NOMO-1 treated with dmso at 0.1 percent for 144 hours (cell line): ENCODE measurements around the gene SLAMF8.

ENCODE experiments used
- DNase-seq: peaks from one replicate; lab custom pipeline; 2025; ENCODE audit not compliant: unreplicated experiment; lab: John Stamatoyannopoulos, UW

The SLAMF8 gene

GRCh38 chr1:159826441-159827101 is at the start of gene SLAMF8:
SLAMF8 (plus strand) TSS chr1:159826873; CDS start chr1:159826899, 26 bp downstream.
- DNase-seq, result no peak

DNA sequence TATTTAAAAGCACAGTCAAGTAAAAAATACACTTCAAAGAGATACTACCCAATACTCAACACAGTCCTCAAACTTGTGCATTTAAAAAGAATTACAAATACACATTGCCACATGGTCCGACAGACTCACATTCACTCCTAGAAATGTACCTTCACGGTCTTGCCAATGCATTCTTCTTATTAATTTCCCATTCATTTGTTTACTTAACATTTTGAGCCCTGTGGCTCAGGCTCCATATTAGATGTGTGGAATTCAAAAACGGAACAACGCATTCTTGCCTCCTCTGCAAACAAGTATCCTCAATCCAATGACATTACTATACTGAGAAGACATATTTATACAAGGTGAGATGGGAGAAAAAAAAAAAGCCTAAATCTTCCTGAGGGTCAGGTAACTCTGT is 48.4 kb upstream of the SLAMF8 start:
- no peak for DNase-seq

- no peak for DNase-seq
Measured at GRCh38 chr1:159779403-159779851, 47.2 kb upstream of the SLAMF8 start.

DNA sequence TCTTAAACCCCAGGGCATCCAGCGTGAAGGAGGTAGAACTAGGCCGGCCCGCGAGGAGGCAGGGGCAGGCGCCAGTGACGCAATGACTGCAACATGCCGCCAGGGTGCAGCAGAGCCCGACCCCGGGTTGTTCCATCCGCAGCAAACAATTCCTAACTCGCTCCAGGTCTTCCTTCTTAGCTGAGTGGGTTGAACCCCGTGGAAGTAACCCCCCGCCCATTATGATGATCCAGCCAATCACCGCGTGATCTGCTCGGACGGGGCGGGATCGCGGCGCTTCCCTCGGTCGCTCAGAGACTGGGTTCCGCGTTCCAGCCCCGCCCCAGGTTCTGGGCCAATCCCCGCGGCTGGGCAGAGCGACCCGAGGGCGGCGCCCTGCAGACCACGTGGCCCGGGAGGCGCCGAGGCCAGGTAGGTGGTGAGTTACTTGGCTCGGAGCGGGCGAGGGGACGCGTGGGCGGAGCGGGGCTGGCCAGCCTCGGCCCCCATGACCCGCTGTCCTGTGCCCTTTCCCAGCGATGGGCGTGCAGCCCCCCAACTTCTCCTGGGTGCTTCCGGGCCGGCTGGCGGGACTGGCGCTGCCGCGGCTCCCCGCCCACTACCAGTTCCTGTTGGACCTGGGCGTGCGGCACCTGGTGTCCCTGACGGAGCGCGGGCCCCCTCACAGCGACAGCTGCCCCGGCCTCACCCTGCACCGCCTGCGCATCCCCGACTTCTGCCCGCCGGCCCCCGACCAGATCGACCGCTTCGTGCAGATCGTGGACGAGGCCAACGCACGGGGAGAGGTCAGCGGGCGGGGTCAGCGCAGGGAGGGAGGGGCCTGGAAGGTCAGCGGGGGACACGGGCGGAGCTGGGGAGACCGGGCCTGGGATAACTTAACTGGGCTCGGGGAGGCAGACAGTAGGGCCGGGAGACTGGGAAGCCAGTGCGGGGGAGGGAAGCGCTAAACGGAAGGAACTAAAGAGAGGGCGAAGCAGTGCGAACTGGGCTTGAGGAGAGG is 45.8 kb upstream of the SLAMF8 start, which contains the start of gene DUSP23:
TSS of gene DUSP23 (plus strand) at position 380 of the 1,000 bp plus-strand sequence. CDS start at position 519, 139 bp downstream.
- DNase-seq, result peak; percentile 99

DNA sequence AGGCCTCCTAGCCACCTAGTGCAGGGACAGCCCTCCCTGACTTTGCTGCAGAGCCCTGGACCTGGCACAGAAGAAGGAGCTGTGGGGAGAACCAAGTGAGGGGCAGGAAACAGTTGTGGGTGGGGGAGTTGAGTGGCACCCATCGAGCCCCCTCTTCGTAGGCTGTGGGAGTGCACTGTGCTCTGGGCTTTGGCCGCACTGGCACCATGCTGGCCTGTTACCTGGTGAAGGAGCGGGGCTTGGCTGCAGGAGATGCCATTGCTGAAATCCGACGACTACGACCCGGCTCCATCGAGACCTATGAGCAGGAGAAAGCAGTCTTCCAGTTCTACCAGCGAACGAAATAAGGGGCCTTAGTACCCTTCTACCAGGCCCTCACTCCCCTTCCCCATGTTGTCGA is 44.7 kb upstream of the SLAMF8 start:
- no peak for DNase-seq

DNA sequence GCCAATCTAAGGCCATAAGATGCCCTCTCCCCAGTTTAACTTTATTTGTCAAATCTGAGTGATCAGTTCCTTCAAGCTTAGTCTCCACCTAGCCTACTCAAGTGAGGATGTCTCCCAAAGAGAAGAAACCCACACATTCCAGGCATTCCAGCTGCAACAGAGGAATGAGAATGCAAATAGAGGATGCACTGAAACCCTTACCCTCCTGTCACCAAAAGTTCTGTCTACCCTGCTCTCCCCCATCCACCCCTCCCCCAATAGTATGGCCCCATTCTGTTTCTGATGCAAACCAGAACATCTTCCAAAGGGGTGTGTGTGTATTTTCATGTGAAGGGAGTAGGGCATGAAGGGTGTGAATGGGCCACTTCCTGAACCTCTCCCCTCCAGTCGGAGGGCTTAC is 42.9 kb upstream of the SLAMF8 start:
- no peak for DNase-seq

DNA sequence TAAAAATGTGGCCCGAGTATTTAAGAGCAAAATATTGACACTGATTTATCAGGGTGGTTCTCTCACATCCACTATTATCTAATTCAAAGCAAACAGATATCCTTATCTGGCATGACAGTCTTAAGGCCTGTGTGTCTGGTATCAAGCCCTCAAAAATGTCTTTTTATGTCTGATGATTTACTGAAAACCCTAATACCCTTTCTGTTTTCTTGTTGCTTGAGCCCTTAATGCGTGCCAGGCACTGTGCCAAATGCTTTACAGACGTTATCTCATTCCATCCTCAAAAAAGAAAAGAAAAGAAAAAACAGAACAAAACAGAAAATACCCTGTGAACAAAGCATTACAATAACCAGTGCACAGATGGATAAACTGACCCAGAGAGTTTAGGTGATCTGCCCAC is 40.2 kb upstream of the SLAMF8 start:
- DNase-seq, result no peak

- no peak for DNase-seq
Measured at GRCh38 chr1:159786966-159787365, 39.7 kb upstream of the SLAMF8 start.

- no peak for DNase-seq
Measured at GRCh38 chr1:159790237-159790917, 36.3 kb upstream of the SLAMF8 start.

DNA sequence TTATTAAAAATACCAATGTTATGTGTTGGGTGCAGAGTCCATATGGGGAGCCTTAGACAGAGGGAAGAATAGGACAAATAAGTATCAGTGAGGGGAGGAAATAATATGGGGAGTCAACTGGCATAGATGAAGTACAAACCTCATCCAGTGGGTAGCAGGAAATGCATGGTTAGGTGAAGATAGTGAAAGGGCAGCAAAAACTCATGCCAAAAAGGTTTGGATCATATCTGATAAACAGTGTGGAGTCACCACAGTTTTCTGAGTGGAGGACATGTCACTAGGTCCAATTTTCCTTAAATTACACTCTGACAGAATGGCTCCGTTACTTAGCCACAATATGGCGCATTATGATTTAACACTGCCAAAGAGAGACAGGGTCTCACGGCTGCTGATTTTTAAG is 35.6 kb upstream of the SLAMF8 start:
- no peak for DNase-seq

DNA sequence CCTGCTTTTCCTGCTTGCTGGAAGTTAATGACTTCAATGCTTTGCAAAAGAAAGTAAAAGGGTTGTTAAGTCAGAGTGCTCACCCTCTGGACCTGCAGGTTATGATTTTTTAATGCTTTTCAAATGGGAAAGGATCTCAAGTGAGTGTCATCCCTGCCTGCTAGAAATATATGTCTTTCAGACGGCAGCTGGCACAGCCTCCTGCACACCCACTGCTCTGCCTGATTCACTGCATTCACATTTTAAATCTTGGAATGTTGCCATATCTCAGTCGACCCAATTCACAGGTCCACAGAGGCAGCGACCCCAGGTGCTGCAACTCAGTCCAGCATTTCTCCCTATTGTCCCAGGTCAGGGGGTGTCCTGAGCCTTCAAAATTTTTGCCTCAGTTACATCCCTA is 35.2 kb upstream of the SLAMF8 start:
- DNase-seq, result no peak

GRCh38 chr1:159795534-159795933 is 31.1 kb upstream of the SLAMF8 start:
- DNase-seq, result no peak

DNA sequence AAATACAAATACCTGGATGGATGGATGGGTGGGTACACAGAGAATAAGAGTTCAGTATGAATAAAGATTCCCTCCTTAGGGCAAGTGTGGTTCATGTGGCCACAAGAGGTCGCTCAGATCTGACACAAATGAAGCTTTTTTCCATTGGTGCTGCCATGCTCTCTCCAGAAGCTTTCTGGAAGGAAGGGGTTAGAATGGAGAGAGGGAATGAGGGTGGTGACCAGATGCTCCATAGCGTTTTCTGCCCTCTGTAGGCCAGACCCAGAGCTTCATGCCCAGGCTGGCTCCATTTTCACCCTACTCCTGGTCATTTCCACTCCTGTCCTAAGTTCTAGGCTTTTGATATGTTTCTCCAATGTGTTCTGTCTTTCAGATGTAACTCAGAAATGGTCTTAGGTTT is 27.8 kb upstream of the SLAMF8 start:
- DNase-seq, result peak; percentile 38

DNA sequence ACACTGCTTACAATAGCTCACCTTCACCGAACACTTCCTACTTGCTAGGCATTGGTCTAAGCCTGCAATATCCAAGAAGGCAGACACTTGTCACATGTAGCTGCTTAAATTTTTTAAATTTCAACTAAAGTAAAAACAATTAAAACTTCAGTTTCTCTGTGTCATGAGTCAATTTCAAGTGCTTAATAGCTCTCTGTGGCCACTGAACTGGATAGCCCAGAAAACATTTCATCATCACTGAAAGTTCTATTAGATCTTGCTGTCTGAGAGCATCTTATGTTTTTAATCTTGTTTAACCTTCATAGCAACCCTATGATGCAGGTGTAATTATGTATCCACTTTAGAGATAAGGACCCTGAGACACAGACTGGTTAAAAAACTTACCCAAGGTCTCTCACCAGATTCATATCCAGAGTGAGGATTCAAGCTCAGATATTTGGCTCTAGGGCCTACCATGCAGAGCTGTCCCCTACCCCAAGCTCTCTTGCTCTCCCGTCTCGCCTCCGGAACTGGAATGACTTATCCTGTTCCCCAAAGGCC is 27.2 kb upstream of the SLAMF8 start:
- DNase-seq, result no peak

DNA sequence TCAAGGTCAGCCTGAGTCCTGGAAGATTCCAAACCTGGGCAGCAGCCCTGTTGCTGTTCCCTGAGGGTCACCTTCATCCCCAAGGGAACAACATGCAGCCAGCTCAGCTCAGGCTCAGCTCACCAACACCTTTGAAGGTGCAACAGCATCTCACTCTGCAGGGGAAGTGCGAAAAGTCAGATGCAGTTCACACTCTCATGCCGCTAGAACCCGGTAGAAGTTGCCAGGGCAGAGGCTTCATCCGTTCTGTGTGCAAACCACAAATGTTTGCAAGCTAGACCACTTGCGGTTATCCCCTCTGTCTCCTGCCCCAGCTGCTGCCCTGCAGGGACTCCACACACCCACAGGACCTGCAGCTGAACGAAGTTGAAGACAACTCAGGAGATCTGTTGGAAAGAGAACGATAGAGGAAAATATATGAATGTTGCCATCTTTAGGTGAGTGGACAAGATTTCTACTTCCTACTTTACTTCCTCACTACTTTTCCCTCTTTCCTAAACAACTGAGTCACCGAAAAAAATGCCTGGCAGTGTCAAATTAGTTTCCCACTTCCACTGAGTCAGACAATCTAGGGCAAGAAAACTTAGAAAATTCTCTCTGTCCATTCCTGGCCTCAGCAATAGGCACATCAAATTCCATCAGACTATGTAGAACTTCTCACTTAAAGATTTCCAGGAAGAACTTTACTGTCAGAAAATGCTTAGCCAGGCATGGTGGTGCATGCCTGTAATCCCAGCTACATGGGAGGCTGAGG is 26.3 kb upstream of the SLAMF8 start:
- no peak for DNase-seq

DNA sequence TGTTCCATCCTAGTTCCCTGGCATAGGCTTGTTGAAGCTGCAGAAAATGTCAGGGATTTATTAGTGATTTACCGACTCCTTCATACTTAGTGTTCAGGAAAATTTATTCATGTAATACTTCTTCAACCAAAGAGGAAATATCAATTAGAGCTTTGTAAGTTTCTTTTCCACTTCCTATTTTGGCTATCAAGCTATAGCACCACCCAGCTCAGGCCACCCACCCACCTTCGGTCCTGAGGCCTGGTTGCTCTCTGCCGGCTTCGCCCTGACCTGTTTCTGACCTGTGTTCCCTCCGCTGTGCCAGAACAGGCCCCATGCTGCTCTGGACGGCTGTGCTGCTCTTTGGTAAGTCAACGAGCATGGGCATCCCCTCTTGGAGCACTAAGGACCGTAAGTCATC is 24.6 kb upstream of the SLAMF8 start, which contains the start of gene FCRL6:
TSS of gene FCRL6 (plus strand) at position 250 of the 400 bp plus-strand sequence. CDS start at position 315, 65 bp downstream.
- no peak for DNase-seq

GRCh38 chr1:159803956-159804689 is 22.6 kb upstream of the SLAMF8 start:
- no peak for DNase-seq

DNA sequence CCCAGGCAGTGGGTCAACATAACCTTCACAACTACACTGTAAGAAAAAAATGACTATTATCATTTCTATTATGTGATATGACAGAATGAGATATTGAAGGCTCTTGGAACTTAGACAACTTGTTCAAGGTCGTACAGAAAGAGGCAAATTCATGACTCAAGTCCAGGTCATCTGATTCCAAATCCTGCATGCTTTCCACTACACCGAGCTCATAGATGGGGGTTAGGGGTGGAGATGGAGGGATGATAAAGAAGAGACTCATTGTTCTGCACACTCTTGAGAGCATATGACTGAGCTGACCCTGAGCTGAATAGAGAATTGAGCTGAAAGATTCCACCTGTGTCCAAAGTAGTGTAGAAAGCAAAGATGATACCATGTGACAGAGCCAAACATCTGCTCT is 21.7 kb upstream of the SLAMF8 start:
- no peak for DNase-seq

GRCh38 chr1:159815926-159816325 is 10.7 kb upstream of the SLAMF8 start:
- no peak for DNase-seq
